Measurements from ENCODE around the gene SMIM35.

The SMIM35 gene

GRCh38 chr11:118086913-118087768, at the start of gene SMIM35:
TSS of gene SMIM35 (minus strand) at chr11:118086963. CDS start at chr11:118086757, 206 bp downstream.
- DNase-seq (ENCODE audit: low read depth in 3 of 3) = no peak

GRCh38 chr11:118136341-118136740, 49.6 kb upstream of the SMIM35 start:
- no peak for DNase-seq (ENCODE audit: low read depth in 3 of 3)

- no peak for DNase-seq (ENCODE audit: low read depth in 3 of 3)
These were observed 49.0 kb upstream of the SMIM35 start for GRCh38 chr11:118135796-118136165.

DNA sequence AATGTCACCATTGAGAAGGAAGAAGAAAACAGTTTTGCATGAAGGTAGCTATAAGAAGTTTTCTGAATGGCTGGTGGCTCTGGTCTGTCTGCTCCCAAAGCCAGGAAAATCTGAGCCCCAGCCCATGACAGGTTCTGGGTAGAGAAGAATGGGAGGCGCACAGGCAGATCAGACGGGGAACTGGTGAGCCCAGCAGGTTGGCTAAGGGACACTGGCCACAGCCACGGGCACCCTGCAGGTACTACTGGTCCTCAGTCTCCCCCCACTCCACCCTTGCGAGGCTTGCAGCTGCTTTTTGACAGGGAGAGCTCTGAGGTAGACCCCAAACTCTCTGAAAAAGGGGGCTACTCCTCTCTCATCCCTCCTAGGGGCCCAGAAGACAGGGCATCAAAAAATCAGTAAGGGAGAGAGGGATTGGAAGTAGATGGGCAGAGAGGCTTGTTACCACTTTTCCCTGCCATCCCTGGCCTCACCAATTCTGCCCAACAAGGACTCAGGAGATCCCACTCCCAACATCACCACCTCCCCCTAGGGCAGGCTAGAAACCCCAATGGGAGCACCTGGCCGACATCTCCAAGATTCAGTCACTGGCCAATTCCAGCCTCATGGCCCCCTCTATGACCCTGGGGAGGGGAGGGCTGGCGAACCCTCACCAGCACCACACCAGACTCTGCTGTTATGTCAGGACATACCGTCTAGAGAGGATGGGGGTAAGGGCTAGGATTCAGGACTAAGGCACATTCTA, 48.5 kb upstream of the SMIM35 start:
- no peak for DNase-seq (ENCODE audit: low read depth in 3 of 3)

GRCh38 chr11:118133816-118134215, 47.1 kb upstream of the SMIM35 start:
- DNase-seq (ENCODE audit: low read depth in 3 of 3) = no peak

- no peak for DNase-seq (ENCODE audit: low read depth in 3 of 3)
These were observed 45.8 kb upstream of the SMIM35 start for GRCh38 chr11:118132385-118133151.

GRCh38 chr11:118129471-118130172, 42.9 kb upstream of the SMIM35 start:
- DNase-seq (ENCODE audit: low read depth in 3 of 3) = no peak

GRCh38 chr11:118128721-118129470, 42.1 kb upstream of the SMIM35 start:
- DNase-seq (ENCODE audit: low read depth in 3 of 3) = no peak

DNA sequence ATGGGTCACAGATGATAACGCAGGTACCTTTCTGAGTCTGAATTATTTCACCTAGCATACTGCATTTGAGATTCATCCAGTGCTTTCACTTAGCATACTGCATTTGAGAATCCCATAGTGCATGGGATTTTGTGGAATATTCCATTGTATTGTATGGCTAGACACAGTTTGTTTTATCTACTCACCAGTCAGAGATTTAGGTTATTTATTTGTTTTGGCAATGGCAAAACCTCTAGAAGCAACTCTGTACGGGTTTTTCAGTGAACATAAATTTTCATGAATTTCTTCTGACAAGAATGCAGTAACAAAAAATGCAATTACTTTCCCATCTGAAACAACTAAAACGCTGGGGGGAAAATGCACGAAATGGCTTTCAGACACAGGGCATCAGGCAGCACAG, 41.5 kb upstream of the SMIM35 start:
- DNase-seq (ENCODE audit: low read depth in 3 of 3) = no peak

- DNase-seq (ENCODE audit: low read depth in 3 of 3) = no peak
These were observed 39.5 kb upstream of the SMIM35 start for GRCh38 chr11:118126082-118126838.

- no peak for DNase-seq (ENCODE audit: low read depth in 3 of 3)
These were observed 38.3 kb upstream of the SMIM35 start for GRCh38 chr11:118124929-118125535.

DNA sequence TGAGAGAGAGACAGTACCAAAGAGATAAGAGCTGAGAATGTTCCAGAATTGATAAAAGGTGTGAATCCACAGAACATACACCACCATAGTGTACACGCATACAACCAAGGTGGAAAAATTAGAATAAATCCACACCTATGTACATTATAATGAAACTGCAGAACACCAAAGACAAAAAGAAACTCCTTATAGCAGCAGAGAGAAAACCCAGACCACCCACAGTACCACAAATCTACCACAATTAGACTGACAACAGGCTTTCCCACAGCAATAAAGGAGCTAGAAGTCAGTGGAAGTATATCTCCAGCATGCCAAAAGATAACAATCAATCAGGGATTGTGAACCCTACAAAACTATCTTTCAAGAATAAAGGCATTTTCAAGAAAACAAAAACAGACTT, 34.0 kb upstream of the SMIM35 start:
- no peak for DNase-seq (ENCODE audit: low read depth in 3 of 3)

DNA sequence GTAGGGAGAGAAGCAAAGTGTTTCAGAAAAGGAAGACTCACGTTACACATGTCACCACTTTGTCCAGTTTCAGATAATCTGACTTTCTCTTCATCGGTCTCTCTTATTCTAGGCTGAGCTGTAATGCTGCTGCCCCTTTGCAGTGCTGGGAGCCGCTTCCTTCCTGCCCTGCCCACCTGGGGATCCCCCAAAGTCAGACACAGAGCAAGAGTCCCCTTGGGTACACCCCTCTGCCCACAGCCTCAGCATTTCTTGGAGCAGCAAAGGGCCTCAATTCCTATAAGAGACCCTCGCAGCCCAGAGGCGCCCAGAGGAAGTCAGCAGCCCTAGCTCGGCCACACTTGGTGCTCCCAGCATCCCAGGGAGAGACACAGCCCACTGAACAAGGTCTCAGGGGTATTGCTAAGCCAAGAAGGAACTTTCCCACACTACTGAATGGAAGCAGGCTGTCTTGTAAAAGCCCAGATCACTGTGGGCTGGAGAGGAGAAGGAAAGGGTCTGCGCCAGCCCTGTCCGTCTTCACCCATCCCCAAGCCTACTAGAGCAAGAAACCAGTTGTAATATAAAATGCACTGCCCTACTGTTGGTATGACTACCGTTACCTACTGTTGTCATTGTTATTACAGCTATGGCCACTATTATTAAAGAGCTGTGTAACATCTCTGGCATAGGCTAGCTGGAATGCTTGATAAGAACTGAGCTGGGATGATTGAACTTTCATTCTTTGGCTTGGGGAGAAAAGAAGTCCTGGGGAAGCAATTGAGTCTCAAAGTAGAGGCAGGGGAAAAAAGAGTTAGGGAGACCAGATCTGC, 31.2 kb upstream of the SMIM35 start:
- DNase-seq (ENCODE audit: low read depth in 3 of 3) = no peak

- DNase-seq (ENCODE audit: low read depth in 3 of 3) = no peak
These were observed 28.3 kb upstream of the SMIM35 start for GRCh38 chr11:118115048-118115447.

- no peak for DNase-seq (ENCODE audit: low read depth in 3 of 3)
These were observed 27.5 kb upstream of the SMIM35 start for GRCh38 chr11:118114266-118114665.

GRCh38 chr11:118112711-118113430, 26.1 kb upstream of the SMIM35 start:
- DNase-seq (ENCODE audit: low read depth in 3 of 3) = no peak

- no peak for DNase-seq (ENCODE audit: low read depth in 3 of 3)
These were observed 24.9 kb upstream of the SMIM35 start for GRCh38 chr11:118111744-118112035.

DNA sequence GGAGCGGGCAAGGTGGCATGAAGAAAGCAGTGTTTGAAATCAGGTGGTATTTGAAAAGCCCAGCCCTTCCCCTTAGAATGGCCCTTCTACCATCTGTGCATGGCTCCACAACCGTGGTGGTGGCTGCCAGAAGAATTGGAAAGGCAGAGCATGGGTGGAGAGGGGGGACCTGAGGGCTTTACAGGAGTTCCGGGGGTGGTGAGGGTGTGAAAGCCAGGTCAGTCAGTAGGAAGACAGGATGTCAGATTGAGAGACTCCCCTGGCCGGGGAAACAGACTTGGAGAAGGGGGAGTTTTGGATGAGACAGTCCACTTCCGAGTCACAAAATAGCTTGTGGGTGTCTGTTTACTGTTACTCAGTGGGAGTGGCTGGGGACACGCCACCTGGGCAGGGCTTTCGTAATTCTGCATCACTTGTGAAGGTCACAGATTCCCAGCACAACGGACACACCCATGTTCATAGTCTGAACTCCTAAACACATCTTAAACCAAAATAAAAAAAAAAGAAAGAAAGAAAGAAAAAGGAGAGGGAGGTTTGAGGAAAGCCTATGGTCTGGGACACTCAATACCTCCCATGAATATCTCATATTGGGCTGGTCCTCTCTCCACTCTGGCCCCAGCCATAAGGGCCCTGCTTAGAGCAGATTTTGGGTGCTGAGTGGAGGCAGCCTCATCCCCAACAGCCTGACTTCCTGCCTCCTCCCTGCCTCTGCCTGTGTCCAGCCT, 24.4 kb upstream of the SMIM35 start:
- DNase-seq (ENCODE audit: low read depth in 3 of 3) = no peak

All from stimulated activated CD4-positive, alpha-beta T cell treated with anti-CD3 and anti-CD28 coated beads, TNF-alpha, amount 100 ng/mL, for 48 hours (primary cell).